ENCODE measurements around the gene PARP12.

The PARP12 gene

GRCh38 chr7:139985811-139986210, 76.9 kb downstream of the PARP12 start:
- no peak overlapping the region for H3K4me2 ChIP-seq (ENCODE audit: low read length)
- H3K4me1 ChIP-seq (ENCODE audit: control insufficient read depth, low read length) = peaks cover 8% of the 10 kb centered on the region
- no peaks in the 10 kb centered on the region for H3K79me2 ChIP-seq (ENCODE audit: control insufficient read depth, low read length)
- H3K4me3 ChIP-seq (ENCODE audit: low read length) = no peak overlapping the region
- H3K9me3 ChIP-seq (ENCODE audit: control insufficient read depth, insufficient read depth, low read length) = no peaks in the 10 kb centered on the region
- no peaks in the 10 kb centered on the region for H3F3A ChIP-seq (ENCODE audit: control insufficient read depth, insufficient read depth)
- peaks cover 3% of the 10 kb centered on the region; the same call in 1 of the 2 replicates for H3K27me3 ChIP-seq (ENCODE audit: control insufficient read depth, low read length)
- H3K36me3 ChIP-seq (ENCODE audit: control insufficient read depth, low read length) = no peaks in the 10 kb centered on the region
- H4K20me1 ChIP-seq (ENCODE audit: control insufficient read depth, insufficient read depth, low read depth, low read length) = no peaks in the 10 kb centered on the region
- H3K27ac ChIP-seq (ENCODE audit: low read depth, low read length) = no peak overlapping the region
- no peaks in the 10 kb centered on the region for H3K9me2 ChIP-seq (replicated peaks; ENCODE audit: control insufficient read depth, low read length)
- TF ChIP-seq EZH2phosphoT487 (IDR thresholded peaks at IDR 0.05; ENCODE audit: borderline replicate concordance, low read length) (no peak), CTCF (IDR thresholded peaks at IDR 0.05; ENCODE audit: low read depth, low read length, poor library complexity, severe bottlenecking) (no peak)

GRCh38 chr7:139984642-139985539, 77.9 kb downstream of the PARP12 start:
- H3K4me1 ChIP-seq (ENCODE audit: control insufficient read depth, low read length) = peaks cover 3% of the 10 kb centered on the region

GRCh38 chr7:139982927-139983920, 79.5 kb downstream of the PARP12 start:
- no peaks in the 10 kb centered on the region for H3K9me3 ChIP-seq (ENCODE audit: control insufficient read depth, insufficient read depth, low read length)
- no peaks in the 10 kb centered on the region for H3K4me1 ChIP-seq (ENCODE audit: control insufficient read depth, low read length)
- H3K36me3 ChIP-seq (ENCODE audit: control insufficient read depth, low read length) = no peaks in the 10 kb centered on the region
- no peaks in the 10 kb centered on the region for H3F3A ChIP-seq (ENCODE audit: control insufficient read depth, insufficient read depth)
- H3K4me3 ChIP-seq (ENCODE audit: low read length) = no peak overlapping the region
- no peaks in the 10 kb centered on the region for H3K9me2 ChIP-seq (replicated peaks; ENCODE audit: control insufficient read depth, low read length)
- TF ChIP-seq EZH2phosphoT487 (IDR thresholded peaks at IDR 0.05; ENCODE audit: borderline replicate concordance, low read length) (no peak), CTCF (IDR thresholded peaks at IDR 0.05; ENCODE audit: low read depth, low read length, poor library complexity, severe bottlenecking) (no peak)
- no peak overlapping the region for H3K4me2 ChIP-seq (ENCODE audit: low read length)
- no peaks in the 10 kb centered on the region for H3K79me2 ChIP-seq (ENCODE audit: control insufficient read depth, low read length)
- H3K27me3 ChIP-seq (ENCODE audit: control insufficient read depth, low read length) = no peaks in the 10 kb centered on the region
- no peak overlapping the region for H3K27ac ChIP-seq (ENCODE audit: low read depth, low read length)
- H4K20me1 ChIP-seq (ENCODE audit: control insufficient read depth, insufficient read depth, low read depth, low read length) = no peaks in the 10 kb centered on the region

More at GRCh38 chr7:139984642-139985539, 77.9 kb downstream of the PARP12 start:
- no peaks in the 10 kb centered on the region for H3K36me3 ChIP-seq (ENCODE audit: control insufficient read depth, low read length)
- peaks cover 3% of the 10 kb centered on the region; the same call in 1 of the 2 replicates for H3K27me3 ChIP-seq (ENCODE audit: control insufficient read depth, low read length)
- no peaks in the 10 kb centered on the region for H3K79me2 ChIP-seq (ENCODE audit: control insufficient read depth, low read length)
- H3K9me3 ChIP-seq (ENCODE audit: control insufficient read depth, insufficient read depth, low read length) = no peaks in the 10 kb centered on the region
- H3K4me3 ChIP-seq (ENCODE audit: low read length) = no peak overlapping the region
- H3F3A ChIP-seq (ENCODE audit: control insufficient read depth, insufficient read depth) = no peaks in the 10 kb centered on the region
- no peak overlapping the region for H3K27ac ChIP-seq (ENCODE audit: low read depth, low read length)
- H3K4me2 ChIP-seq (ENCODE audit: low read length) = no peak overlapping the region
- no peaks in the 10 kb centered on the region for H3K9me2 ChIP-seq (replicated peaks; ENCODE audit: control insufficient read depth, low read length)
- TF ChIP-seq EZH2phosphoT487 (IDR thresholded peaks at IDR 0.05; ENCODE audit: borderline replicate concordance, low read length) (no peak), CTCF (IDR thresholded peaks at IDR 0.05; ENCODE audit: low read depth, low read length, poor library complexity, severe bottlenecking) (no peak)
- no peaks in the 10 kb centered on the region for H4K20me1 ChIP-seq (ENCODE audit: control insufficient read depth, insufficient read depth, low read depth, low read length)

Data from DOHH2 (cell line).